ENCODE results near the gene CRYGN.

CRYGN gene, protein sequence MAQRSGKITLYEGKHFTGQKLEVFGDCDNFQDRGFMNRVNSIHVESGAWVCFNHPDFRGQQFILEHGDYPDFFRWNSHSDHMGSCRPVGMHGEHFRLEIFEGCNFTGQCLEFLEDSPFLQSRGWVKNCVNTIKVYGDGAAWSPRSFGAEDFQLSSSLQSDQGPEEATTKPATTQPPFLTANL

DNA sequence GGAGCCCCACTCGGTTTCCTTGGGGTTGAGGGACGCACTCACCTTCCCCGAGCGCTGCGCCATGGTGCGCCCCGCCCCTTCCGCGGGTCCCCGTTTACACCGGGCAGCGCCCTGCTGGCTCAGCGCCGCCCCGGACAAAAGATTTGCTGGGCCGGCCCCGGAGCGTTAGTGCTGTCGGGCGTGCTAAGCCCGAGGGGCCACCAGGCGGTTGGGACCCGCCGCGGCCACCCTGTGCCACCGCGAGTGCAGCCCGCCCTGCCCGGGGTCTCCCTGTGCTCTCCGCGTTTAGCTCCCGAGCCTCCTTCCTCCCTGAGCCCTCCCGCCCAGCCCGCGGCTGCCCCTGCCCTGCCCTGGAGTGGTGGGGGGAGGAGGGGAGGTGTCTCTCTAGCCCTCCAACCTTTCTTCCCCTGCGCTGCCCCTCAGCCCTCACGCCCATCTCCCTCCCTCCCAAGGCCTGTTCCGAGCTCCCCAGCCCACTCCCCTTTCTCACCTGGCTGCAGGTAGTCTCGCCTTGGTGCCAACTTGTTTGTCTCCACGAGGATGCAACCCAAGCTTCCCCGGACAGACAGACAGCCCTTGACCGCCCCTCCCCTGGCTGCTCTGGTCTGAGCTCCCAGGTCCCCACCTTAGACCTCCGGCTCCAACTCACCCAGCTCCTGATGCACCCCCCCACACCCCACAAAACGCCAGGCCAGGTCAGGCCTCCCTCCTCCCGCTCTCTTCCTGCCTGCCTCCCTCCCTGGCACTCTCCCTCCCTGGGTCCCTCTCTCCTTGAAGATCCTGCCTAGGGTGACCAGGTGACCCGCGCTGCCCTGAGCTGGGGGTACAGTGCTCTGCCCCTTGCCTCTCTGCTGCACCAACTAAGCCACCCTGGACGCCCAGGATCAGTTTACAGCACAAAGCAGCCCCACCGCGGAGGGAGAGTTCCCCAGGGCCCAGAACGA is at the start of gene CRYGN:
CRYGN (minus strand) TSS at position 287 of the 944 bp plus-strand sequence; CDS start at position 63, 224 bp downstream.
- DNase-seq (ENCODE audit: low read depth) = no peak

DNA sequence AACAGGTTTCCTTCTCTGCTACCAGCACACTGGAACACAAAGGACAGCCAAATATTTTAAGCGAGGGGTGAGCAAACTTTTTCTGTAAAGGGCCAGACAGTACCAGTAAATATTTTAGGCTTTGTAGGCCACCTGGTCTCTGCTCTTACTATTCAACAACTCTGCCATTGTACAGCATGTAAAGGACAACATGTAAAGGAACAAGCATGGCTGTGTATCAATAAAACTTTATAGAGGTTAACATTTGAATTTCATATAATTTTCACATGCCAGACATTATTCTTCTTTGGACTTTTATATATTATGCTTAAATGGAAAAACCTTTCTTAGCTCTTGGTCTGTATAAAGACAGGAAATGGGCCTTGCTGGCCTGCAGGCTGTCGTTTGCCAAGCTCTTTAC is 49.6 kb upstream of the CRYGN start:
- no peak for DNase-seq (ENCODE audit: low read depth)

DNA sequence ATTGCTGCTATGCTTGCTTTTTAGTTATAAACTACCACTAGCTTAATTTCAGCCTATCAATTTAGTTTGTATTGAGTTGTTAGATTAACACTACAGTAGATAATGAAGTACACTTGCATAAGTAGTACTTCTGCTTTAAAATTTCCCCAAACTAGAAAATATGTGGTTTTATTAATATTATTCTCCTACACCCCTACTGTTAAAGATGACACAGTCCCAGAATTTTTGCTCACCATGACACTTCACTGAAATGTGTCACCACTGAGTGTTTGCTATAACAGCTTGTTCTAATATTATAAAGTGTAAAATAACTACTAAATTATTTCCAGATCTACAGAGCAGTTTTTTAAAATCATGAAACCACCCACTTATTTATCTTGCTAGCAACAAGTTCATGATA is 48.2 kb upstream of the CRYGN start:
- DNase-seq (ENCODE audit: low read depth) = no peak

DNA sequence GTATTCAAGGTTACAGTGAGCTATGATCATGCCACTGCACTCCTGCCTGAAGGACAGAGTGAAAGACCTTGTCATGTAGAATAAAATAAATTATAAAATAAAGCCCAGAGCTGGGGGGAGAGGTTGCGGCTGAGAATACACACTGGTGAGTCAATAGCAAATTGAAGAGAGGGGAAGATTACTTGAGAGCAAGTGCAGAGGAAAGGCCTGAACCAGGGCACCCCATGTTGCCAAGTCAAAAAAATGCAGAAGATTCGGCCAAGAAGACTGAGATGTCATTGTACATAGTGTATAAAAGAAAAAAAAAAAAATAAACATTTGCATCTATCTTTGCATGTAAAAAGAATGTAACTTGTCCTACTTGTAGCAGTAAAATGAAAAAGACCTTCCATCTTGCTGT is 47.3 kb upstream of the CRYGN start:
- DNase-seq (ENCODE audit: low read depth) = no peak

DNA sequence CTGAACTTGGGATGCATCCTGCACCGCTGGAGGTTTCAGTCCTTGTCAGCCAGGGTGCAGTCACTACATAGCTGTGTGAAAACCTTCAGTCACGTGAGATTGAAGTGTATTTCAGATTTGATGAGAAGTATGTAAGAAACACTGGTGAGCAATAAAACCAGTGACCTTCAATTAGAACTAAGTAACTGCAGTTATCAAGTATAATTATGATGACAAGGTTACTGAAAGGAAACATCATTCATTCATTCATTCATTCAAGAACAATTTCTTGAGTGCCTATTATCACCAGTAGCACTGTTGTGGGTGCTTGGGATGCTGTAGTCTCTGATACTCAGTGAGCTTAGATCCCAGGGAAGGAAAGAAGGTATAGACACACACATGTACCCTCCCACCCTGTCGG is 46.1 kb upstream of the CRYGN start:
- no peak for DNase-seq (ENCODE audit: low read depth)

DNA sequence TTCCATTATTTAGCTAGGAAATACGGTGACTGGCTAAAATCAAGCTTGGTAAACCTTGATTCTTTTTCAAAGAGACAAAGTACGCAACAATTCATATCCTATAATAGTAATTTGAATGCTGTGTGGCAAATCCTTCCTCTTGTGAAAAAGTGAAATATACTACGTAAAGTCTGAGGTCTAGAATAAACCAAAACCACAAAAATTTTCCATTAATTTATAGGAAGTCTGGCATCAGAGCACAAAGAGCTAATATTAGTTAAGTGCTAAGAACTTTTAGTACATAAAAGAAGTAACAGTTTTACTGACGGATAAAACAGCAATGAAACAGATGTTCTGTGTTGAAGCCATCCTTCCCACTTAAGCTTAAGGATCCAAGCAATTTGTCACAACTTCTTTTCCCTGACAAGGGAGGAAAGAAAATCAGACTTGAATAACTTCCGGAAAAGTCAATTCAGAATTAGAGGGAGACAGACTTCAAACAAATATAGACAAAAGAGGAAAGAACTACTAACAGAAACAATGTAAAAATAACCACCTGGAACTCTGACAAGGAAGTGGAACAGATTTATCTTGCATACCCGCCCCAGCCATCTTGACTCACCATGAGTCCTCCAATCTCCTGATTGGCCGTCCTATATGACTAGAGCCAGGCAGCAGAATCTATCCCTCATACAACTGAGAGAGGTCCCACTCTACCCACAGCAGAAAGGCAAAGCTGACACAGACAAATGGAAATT is 45.2 kb upstream of the CRYGN start:
- DNase-seq (ENCODE audit: low read depth) = peak; percentile 84

DNA sequence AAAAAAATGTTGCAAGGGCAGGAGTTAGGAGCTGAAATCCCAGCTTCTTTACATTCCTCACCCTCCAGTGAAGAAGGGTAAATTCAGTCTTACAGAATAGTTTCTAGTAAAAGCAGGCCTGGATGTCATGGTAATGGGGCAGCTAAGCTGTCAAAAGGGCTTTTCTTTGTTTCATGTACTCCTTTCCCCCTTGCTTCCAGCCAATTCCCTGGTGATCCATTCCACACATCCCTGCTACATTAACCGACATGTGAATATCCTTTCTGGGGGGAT is 43.7 kb upstream of the CRYGN start:
- DNase-seq (ENCODE audit: low read depth) = no peak

DNA sequence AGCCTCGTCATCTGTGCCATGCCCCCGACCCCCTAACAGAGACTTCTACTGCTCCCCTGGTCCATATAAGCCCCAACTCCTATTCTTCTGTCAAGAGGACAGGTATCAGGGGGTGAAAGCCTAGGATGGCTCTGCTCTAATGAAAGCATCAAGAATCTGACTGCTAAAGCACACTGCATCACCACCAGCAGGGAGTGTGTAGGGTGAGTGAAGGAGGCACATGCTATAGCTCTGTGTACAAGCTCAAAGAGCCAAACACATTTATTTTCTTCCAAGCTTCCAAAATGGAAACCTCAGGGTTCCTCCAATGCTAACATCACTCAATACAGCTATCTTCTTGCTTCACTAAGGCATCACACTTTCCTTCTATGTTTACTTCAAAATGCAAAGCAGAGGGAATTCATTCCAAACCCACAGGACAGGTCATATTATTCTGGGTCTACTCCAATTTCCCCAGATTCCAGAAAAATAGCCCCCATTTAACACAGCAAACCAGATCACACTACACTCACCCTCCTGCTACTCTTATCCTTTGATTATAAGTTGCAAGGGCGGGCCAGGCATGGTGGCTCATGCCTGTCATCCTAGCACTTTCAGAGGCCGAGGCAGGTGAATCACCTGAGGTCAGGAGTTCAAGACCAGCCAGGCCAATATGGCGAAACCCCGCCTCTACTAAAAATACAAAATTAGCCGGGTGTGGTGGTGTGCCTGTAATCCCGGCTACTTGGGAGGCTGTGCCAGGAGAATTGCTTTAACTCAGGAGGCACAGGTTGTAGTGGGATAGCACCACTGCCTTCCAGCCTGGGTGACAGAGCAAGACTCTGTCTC is 43.2 kb upstream of the CRYGN start:
- no peak for DNase-seq (ENCODE audit: low read depth)

DNA sequence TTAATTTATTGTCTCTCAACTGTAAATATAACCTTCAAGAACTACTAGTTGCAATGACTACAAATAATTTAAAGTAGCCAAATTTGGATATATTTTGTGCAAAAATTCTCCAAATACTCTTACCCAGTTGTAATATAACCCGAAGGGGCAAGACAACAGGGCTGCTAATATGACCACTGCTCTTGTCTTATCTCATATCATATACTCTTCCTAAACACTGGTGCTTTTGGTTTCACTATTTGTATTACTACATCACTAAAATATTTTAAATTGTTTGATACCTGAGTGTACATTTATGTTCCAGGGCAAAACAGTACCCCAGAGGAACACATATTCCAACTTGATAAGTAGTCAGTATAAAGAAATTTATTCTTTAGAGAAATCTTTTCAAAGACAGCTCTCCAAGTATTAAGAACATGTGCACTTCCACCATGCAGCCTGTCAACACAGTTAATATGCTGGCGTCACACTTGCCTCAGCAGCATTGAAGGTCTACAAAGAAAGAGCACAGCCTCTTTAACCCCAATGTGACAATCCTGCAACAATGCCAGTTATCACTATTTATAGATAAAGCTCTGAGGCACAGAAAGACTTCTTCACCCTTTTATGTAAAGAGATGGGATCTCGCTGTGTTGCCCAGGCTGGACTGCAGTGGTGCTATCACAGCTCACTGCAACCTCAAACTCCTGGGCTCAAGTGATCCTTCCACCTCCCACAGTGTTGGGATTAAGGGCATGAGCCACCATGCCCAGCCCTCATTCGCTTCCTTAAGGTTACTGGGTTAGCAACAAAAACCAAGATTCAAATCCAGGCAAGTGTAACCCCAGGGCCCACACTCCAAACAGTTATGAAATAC is 41.9 kb upstream of the CRYGN start:
- DNase-seq (ENCODE audit: low read depth) = no peak

DNA sequence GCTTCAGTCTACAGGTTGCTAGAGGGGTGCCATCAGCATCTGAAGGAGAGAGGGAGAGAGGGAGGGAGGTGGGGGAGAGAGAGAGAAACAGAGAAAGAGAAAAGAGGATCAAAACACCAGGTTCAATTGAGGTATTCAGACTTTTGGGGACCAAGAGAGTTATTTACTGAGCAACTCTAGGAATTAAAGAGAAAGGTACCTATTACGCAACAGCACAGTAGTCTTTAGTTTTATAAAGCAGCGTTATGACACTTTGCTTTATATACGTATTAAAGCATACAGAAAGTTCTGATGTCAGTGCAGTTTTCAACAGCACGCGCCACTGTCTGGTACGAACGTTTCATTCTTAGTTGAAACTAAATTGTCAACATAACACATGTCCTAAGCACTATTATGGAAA is 37.9 kb upstream of the CRYGN start:
- DNase-seq (ENCODE audit: low read depth) = no peak

DNA sequence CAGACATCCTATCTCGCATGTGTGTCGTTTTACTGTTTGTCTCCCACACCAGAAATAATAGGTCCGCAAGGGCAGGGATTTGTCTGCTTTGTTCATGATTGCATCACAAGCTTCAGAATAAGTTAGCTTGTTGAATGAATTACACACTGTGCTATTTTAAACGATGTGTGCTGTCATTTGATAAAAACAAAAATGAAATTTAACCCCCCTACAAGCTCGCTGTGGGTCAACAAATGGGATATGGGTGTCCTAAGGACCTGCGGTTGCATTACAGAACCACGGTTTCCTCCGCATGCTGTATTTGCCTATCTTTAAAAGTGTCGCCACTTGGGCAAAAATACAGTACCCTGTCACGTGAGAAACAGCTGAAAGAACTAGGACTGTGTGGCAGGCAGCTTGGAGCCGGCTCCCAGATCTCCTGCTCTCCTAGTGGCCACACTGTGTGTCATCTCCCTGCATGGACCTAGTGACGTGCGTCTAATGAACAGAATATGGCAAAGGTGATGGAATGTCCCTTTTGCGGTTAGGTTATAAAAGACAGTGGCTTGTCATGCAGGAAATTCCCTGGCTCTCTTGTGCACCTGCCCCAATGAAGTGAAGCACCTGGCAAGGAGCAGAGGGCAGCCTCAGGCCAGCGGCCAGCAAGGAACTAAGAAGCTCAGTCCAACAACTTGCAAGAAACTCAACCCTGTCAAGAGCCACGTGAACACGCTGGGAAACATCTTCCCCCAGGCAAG is 32.9 kb upstream of the CRYGN start:
- peak; percentile 52 for DNase-seq (ENCODE audit: low read depth)

DNA sequence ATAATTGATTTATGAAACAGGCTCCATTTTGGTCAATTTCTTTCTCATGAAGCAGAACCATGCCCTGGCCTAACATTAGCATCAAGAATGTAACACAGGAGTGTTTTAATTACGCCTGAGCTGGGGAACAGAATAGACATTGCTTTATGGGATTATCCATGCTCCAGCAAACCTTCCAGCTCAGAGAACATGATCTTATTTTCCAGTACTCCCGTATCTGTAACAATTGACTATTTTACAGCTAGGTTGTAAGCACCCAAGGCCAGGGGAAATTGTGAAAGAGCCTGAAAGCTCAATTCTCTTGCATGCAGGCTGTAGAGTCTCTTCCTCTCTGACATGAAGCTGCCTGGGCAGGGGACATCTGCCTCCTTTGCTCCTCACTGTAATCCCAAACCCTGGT is 30.8 kb upstream of the CRYGN start:
- peak; percentile 21 for DNase-seq (ENCODE audit: low read depth)

DNA sequence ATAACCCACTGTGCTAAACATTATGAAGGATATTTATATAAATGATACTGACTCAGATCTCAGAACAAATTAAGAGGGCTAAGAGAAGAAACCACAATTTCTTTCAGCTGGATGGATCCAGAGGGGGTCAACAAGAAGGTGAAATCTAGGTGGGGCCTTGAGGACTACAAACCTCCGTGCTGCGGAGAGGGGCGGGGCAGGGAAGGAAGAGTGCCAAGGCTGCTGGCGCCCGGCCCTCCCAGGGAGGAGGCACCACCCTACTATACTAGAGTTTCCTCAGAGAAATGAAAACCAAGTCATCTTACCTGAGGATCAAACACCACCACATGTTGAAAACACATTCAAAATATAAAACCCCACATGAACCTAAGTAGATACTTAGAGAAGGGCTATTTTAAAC is 29.3 kb upstream of the CRYGN start:
- DNase-seq (ENCODE audit: low read depth) = no peak

DNA sequence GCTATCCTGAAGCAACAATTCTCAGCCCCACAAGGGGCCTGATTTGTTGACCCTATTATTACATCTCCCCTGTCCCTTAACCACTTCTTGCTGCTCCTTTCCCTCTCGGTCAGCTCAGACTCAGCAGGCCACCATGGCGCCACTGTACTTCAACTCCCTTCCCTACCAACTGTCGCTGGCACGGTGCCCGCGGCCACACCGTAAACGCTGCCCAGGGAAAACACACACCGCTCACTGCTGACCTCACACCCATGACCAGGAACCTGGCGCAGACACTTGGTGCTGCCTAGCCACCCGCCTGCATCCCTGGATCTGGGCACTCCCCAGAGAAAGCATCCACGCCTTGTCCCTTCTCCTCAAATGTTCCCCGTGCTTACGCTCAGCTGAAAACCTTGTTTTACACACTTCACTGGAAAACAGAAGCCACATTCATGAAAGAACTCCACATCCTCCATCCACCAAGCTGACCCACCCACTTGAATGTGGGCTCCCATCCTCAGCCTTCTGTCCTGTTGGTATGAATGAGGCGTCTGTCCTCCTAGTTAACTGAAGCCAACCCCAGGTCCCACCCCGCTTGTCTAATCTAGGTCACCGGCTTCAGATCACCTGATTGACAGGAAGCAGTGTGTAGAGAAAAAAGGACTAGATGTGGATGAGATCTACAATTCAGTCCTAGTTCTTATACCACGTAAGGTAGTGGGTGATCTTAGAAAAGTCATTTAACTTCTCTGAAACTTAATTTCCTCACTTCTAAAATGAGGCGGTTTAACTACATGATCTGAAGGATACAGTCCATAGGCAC is 28.5 kb upstream of the CRYGN start:
- no peak for DNase-seq (ENCODE audit: low read depth)

DNA sequence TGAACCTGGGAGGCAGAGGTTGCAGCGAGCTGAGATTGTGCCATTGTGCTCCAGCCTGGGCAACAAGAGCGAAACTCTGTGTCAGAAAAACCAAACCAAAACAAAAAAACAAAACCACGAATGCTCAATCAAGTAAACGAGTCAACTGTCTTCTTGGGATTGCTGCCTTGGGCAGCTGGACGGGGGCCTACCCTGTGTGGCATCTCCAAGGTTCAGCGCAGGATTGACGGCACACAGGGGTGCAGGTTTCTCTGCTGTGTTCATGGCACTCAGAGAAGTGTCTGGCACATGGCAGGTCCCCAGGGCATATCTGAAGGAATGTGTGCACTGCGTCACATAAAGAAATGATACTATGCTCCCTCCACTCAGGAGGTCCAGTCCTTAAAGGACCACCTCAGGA is 25.2 kb upstream of the CRYGN start:
- DNase-seq (ENCODE audit: low read depth) = no peak

DNA sequence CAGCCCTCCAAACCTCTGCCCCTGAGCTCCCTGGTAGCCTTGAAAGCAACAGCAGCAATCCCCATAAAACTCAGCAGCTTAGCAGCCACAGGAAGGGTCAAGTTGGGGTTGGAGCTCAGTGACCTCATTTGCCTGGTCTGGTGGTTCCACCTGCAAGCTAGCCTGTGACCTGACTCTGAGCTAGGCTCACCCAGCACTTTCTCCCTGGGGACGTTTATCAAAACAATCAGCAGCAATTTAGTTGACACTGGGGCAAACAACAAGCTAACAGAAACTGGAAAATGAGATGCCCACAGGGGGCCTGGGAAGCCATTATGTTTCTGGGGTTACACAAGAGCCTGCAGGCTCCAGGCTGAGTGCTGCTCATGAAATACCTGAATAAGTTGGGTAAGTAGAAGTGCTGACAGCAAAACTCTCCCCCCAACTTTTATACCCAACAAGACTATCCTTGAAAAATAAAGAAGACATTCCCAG is 22.4 kb upstream of the CRYGN start:
- DNase-seq (ENCODE audit: low read depth) = no peak

DNA sequence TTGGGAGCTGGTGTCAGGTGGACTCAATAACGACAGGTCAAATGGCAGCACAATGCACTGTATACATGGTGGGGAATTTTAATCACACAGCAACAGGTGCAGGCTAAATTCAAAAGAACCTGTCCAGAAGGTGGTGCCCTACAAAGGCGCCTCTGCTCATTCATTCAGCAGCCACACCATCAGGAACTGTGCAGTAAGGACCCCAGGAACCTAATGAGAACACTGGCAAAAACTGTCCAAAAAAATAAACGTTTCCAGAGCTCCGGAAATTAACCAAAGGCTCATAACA is 21.9 kb upstream of the CRYGN start:
- DNase-seq (ENCODE audit: low read depth) = no peak

DNA sequence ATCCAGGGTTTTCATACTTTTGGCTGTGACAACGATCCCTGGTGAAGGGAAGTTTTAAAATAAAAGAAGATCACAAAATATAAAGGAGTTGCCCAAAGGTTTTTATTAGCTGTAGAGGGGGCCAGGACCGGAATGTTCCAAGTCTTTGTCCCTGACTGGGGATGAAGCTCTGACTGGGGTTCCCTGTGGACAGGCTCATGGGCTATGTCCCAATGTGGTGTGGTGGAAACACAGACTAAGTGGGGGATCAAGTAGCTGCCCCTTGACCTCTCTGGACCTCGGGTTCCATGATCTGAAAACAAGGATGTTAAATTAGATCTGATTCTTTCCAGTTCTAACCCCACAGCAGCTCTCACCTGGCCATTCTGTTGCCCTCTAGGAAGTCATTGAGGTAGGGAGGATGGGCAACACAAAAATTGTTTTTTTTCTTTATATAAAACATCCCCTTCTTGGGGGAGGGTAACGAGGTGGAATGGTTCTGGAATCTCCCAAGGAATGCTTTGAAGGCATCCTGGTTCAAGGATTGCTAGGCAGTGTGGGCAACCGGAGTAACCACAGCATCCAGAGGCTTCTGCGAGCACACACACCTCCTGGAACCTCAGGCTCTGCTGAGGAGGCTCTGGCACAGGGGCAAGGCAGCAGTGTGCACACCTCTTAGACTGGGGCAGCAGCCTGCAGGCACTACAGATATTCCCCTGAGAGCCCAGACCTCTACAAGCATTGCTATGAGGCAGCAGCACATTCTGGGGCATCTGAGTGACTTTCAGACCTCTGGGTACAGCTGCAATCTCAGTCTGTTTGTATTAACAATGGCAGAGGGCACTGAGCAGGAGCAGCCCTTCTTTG is 21.4 kb upstream of the CRYGN start:
- no peak for DNase-seq (ENCODE audit: low read depth)

DNA sequence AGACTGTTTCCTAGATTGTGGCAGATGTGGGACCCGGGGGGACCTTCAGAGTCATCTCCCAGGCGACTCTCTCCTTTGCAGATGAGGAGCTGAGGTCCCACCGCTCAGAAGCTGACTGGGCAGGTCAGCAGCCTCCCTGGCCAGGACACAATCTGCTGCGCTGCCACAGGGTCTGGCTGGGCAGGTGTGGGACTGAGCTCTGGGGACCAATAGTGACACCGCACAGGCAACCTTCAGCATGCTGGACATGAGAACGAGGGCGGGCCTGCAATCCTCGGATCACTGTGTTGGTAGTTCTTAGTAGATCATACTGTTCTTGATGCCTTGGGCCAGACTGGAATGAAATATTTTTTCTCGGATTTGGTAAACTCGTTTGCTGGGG is 20.5 kb upstream of the CRYGN start:
- no peak for DNase-seq (ENCODE audit: low read depth)
